Spleen (tissue), 7 donors: Measurements from ENCODE around the gene PUM2.

ENCODE experiments used
- CTCF ChIP-seq, 11 experiments: fragments of 200-600 bp in 7 of 11; fragments of 450-650 bp in 4 of 11; sonication (generic) in 4 of 11; IDR thresholded peaks in 8 of 11; conservative IDR thresholded peaks in 3 of 11; 1 replicate in 7 of 11; 2 replicates in 4 of 11; pipeline versions ENCODE4 v1.4.0 to v1.8.0; 2016 to 2021; ENCODE audit warnings: antibody characterized with exemption in 11 of 11, inconsistent platforms in 4 of 11, mild to moderate bottlenecking in 1 of 11
- POLR2A ChIP-seq, 3 donors: fragments of 450-650 bp; IDR thresholded peaks; one replicate each; pipeline ENCODE4 v1.5.1; 2017; ENCODE audit warnings: antibody characterized with exemption in 3 of 3, mild to moderate bottlenecking in 1 of 3
- donor health status: DM: no; HTN: no; CAD: no; lungs with moderate emphysema.
- donor health status: DM: no; HTN: no; CAD: no.
- donor health status: DM: no; HTN: no; CAD: no.

GRCh38 chr2:20203072-20203471 is 147.6 kb downstream of the PUM2 start:
- TF ChIP-seq CTCF (IDR thresholded peaks at IDR 0.05 in 8 of 11, conservative IDR thresholded peaks at IDR 0.05 in 3 of 11) (no peak), POLR2A (IDR thresholded peaks at IDR 0.05) (no peak)
